ENCODE results near the gene UAP1. TPM values are rescaled to one million over a fixed set of nuclear protein-coding genes. Genes with fewer than 3 reads are reported as not detected.

UAP1 gene
- total RNA-seq, 1 experiment from 2014 or later, result 39.8 TPM

DNA sequence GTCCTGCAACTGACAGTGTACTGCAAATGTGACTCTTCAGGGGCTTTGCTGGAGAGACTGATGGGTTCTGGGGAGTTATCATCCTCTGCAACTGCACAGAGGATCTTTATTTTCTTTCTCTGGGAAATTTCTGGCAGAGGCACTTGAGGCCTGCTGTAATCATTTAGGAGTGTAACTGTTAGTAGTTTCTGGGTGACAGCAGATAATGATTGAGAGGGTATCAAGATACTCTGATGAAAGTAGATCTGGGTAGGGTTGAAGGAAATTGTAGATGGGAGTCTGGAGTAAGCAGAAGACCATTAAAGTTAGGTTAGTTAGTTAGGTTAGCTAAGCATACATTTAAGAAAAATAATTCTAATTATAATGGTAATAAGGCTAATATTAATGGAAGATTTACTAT lies 59.7 kb downstream of the UAP1 start:
- BruUV-seq (replicated peaks), result no TSS peak
- no peaks in the 10 kb centered on the region for H3K79me2 ChIP-seq (ENCODE audit: low read depth)
- no peak overlapping the region for H3K4me2 ChIP-seq
- TF ChIP-seq, protein P1, sequence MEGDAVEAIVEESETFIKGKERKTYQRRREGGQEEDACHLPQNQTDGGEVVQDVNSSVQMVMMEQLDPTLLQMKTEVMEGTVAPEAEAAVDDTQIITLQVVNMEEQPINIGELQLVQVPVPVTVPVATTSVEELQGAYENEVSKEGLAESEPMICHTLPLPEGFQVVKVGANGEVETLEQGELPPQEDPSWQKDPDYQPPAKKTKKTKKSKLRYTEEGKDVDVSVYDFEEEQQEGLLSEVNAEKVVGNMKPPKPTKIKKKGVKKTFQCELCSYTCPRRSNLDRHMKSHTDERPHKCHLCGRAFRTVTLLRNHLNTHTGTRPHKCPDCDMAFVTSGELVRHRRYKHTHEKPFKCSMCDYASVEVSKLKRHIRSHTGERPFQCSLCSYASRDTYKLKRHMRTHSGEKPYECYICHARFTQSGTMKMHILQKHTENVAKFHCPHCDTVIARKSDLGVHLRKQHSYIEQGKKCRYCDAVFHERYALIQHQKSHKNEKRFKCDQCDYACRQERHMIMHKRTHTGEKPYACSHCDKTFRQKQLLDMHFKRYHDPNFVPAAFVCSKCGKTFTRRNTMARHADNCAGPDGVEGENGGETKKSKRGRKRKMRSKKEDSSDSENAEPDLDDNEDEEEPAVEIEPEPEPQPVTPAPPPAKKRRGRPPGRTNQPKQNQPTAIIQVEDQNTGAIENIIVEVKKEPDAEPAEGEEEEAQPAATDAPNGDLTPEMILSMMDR (conservative IDR thresholded peaks at IDR 0.05), result no peak
- TF ChIP-seq EZH2 (IDR thresholded peaks at IDR 0.05; ENCODE audit: low read depth), result no peak
- ChIA-PET POLR2A (ENCODE audit: unreplicated experiment) (no interaction called here), CTCF (no interaction called here)
- H2AFZ ChIP-seq, result no peak overlapping the region
- H3F3A ChIP-seq (ENCODE audit: insufficient read depth, low read depth), result no peaks in the 10 kb centered on the region
- no peak overlapping the region for H3K4me3 ChIP-seq
- H3K27me3 ChIP-seq (ENCODE audit: insufficient read depth, low read depth), result no peaks in the 10 kb centered on the region
- H4K20me1 ChIP-seq (ENCODE audit: insufficient read depth), result no peaks in the 10 kb centered on the region
- H3K9me3 ChIP-seq (ENCODE audit: insufficient read depth, low read depth), result peaks cover 13% of the 10 kb centered on the region
- DNase-seq, result no peak
- H3K36me3 ChIP-seq (ENCODE audit: low read depth), result no peaks in the 10 kb centered on the region
- intact Hi-C loops (cut with micrococcal nuclease; ENCODE audit: unreplicated experiment), result no loop called here
- no peaks in the 10 kb centered on the region for H3K4me1 ChIP-seq (replicated peaks; ENCODE audit: insufficient read depth)
- H3K9me2 ChIP-seq (ENCODE audit: insufficient read depth), result no peaks in the 10 kb centered on the region
- no peak overlapping the region for H3K27ac ChIP-seq

DNA sequence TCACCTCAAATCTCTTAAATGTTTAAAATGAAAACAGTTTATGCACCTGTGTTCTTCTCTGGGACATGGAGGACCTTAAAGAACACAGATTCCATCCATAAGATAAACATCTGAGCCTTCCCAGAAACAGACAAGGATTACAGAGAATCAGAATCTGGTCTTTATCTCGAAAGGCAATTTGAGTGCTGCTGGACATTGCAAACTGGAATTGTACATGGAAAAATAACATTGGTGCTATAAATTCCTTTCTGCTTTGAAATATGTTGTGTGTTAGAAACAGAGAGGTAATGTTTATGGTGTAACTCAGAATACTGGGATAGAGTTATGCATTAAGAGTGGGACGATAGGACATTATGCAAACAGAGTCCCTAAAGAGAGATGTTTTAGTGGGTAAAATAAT lies 64.2 kb downstream of the UAP1 start:
- intact Hi-C loops (cut with micrococcal nuclease; ENCODE audit: unreplicated experiment), result no loop called here
- POLR2A ChIA-PET (ENCODE audit: unreplicated experiment), result no interaction called here

DNA sequence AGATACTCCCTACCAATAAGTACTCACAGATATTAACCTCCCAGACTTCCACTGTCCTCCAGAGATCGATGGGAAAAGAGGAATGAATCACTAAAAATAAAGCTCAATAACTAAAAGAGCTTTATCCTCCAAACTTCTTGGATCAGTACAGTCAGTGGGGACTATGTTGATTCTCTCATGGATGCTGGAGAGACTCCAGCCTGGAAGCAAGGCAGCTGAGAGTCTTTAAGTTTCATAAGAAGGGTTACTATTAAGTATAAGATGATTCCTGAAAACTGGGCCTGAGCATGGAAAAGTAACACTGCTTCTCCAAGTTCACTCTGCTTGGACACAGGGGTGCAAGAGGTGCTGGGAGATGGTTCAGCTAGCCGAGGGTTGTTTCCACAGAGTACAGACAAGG lies 64.6 kb downstream of the UAP1 start:
- H3K27me3 ChIP-seq (ENCODE audit: insufficient read depth, low read depth), result no peaks in the 10 kb centered on the region
- H3K4me2 ChIP-seq, result no peak overlapping the region
- H3K4me1 ChIP-seq (replicated peaks; ENCODE audit: insufficient read depth), result no peaks in the 10 kb centered on the region
- H3K9me2 ChIP-seq (ENCODE audit: insufficient read depth), result no peaks in the 10 kb centered on the region
- H3K36me3 ChIP-seq (ENCODE audit: low read depth), result no peaks in the 10 kb centered on the region
- H3F3A ChIP-seq (ENCODE audit: insufficient read depth, low read depth), result no peaks in the 10 kb centered on the region
- no peak overlapping the region for H3K27ac ChIP-seq
- no peak overlapping the region for H3K4me3 ChIP-seq
- no peaks in the 10 kb centered on the region for H4K20me1 ChIP-seq (ENCODE audit: insufficient read depth)
- H2AFZ ChIP-seq, result no peak overlapping the region
- CTCF ChIA-PET, result no interaction called here
- TF ChIP-seq, protein P1 (conservative IDR thresholded peaks at IDR 0.05), result no peak
- no peak for TF ChIP-seq EZH2 (IDR thresholded peaks at IDR 0.05; ENCODE audit: low read depth)
- H3K9me3 ChIP-seq (ENCODE audit: insufficient read depth, low read depth), result no peaks in the 10 kb centered on the region
- BruUV-seq (replicated peaks), result no TSS peak
- intact Hi-C loops (cut with micrococcal nuclease; ENCODE audit: unreplicated experiment), result no loop called here
- POLR2A ChIA-PET (ENCODE audit: unreplicated experiment), result no interaction called here
- H3K79me2 ChIP-seq (ENCODE audit: low read depth), result no peaks in the 10 kb centered on the region
- DNase-seq, result no peak

More for the DNA sequence above, 64.2 kb downstream of the UAP1 start:
- H3K4me1 ChIP-seq (replicated peaks; ENCODE audit: insufficient read depth), result no peaks in the 10 kb centered on the region
- BruUV-seq (replicated peaks), result no TSS peak
- no peaks in the 10 kb centered on the region for H3K79me2 ChIP-seq (ENCODE audit: low read depth)
- CTCF ChIA-PET, result no interaction called here
- no peaks in the 10 kb centered on the region for H4K20me1 ChIP-seq (ENCODE audit: insufficient read depth)
- no peaks in the 10 kb centered on the region for H3K9me2 ChIP-seq (ENCODE audit: insufficient read depth)
- TF ChIP-seq, protein P1 (conservative IDR thresholded peaks at IDR 0.05), result no peak
- no peak for TF ChIP-seq EZH2 (IDR thresholded peaks at IDR 0.05; ENCODE audit: low read depth)
- H3K27me3 ChIP-seq (ENCODE audit: insufficient read depth, low read depth), result no peaks in the 10 kb centered on the region
- H3K4me2 ChIP-seq, result no peak overlapping the region
- H3K4me3 ChIP-seq, result no peak overlapping the region
- H3K9me3 ChIP-seq (ENCODE audit: insufficient read depth, low read depth), result no peaks in the 10 kb centered on the region
- H3K36me3 ChIP-seq (ENCODE audit: low read depth), result no peaks in the 10 kb centered on the region
- no peak overlapping the region for H2AFZ ChIP-seq
- no peak overlapping the region for H3K27ac ChIP-seq
- no peaks in the 10 kb centered on the region for H3F3A ChIP-seq (ENCODE audit: insufficient read depth, low read depth)
- no peak for DNase-seq

Data from PC-9 (cell line).